GM21786 (cell line): Measurements from ENCODE around the gene SLC22A2.
A peak's percentile ranks its signal among the peaks of the same experiment; 100 is the strongest.
"Not testable (repeated sequence)": the region's sequence is repeated elsewhere in the genome, so short reads cannot be mapped to it uniquely, and the experiment has no call there.

Experiments
- ATAC-seq: cut with Tn5 transposase; IDR thresholded peaks from one replicate; pipeline ENCODE4 v1.9.1; 2021; ENCODE audit not compliant: unreplicated experiment

The SLC22A2 gene

DNA sequence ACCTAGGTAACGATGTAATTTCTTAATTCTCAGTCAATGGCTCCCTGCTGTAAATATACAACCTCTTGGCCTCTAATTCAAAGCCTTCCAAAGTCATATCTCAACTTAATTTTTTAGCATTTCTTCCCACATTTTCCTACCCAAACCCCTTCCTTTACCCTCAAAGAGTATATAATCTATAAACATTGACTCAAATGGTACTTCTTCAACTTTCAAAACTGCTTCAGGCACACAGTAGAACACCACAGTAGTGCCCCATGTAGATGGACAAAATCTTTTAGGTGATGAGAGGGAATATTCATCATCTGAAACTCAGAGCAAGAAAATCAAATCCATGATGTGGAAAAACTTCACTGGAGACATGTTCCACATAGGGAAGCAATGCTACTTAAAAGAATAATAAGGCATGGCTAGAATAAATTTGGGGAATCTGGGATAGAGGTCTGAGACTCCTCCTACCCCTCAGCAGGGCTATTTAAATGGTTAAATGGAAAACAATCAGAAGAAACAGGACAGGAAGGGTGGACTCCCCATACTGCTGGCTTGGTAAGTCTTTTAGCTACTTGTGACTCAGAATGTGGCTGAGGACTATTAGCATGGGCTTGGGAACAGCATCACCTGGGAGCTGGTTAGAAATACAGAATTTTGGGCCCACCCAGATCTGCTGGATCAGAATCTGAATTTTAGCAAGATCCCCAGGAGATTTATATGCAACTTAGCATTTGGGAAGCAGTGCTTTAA is 6.4 kb downstream of the SLC22A2 start:
- ATAC-seq: no peak

DNA sequence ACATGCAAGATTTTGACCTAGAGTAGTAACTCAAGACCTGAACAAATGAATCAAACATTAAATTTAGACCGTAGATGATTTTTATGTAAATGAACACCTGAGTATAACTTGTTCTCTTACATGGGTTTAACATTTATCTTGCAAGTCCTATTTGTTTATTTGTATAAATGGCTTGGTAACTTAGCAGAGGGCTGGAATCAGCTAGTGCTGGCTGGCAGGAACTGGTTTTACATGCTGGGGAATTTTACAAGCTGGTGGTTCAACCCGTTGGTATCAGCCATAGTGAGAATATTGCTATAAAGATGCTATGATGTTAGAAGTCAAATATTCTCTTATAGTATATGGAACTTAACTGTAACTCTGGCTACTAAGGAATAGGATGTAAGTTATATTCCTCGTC is 8.9 kb downstream of the SLC22A2 start:
- ATAC-seq: no peak

DNA sequence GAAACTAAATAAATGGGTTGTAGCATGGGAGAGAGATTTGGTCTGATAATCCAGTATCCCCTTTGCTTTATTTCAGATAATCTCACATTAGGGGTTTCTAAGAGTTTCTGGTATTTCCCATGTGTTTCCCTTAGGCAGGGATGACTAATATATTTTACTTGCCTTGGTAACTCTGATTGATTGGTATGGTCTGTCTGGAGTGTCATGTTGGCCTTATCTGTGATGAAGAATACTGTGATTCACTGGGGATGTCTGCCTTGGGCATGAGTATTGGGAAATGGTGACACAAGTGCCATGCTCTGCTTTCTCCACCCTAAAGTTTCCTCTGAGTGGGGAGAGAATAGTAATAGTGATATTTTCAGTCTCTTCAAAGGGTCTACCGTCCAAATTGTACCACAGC is 10.1 kb downstream of the SLC22A2 start:
- ATAC-seq: no peak

DNA sequence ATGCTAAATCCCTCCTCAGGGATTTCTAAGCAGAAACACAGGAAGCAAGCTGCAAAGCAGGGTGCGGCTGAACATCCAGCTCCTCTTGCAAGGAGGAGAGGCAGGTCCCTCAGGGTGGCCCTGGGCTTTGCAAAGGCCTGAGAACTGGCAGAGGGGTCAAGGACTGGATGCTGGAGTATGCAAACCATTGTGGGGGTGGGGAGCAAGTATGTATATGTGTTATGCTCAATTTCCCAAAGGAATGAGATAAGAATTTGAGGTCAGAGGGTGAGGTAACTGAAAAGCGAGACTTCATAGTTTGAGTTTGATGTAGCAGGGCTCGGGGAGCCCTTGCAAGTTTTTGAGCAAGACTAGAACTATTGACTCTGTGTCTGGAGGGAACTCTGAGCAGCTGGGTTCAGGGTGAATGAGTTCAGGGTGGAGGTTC is 11.2 kb downstream of the SLC22A2 start:
- no peak for ATAC-seq

DNA sequence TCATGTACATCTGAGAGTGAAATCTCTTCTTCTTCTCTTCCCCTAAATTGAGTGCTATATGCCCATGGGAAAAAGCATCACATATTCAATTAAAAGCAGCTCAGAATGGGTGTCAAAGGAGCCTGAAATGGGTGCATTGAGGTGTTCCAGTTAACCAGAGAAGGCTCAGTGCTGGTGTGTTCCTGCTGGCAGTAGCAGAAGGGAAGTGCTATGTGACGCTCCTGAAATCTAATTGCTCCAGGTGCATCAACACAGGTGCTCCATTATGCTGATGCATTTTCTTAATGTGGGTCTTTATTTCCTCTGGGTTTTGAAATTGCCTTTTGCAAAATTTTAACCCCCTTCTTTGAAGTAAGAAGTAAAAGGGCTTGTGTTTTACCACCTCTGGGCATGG is 17.9 kb downstream of the SLC22A2 start:
- no peak for ATAC-seq

DNA sequence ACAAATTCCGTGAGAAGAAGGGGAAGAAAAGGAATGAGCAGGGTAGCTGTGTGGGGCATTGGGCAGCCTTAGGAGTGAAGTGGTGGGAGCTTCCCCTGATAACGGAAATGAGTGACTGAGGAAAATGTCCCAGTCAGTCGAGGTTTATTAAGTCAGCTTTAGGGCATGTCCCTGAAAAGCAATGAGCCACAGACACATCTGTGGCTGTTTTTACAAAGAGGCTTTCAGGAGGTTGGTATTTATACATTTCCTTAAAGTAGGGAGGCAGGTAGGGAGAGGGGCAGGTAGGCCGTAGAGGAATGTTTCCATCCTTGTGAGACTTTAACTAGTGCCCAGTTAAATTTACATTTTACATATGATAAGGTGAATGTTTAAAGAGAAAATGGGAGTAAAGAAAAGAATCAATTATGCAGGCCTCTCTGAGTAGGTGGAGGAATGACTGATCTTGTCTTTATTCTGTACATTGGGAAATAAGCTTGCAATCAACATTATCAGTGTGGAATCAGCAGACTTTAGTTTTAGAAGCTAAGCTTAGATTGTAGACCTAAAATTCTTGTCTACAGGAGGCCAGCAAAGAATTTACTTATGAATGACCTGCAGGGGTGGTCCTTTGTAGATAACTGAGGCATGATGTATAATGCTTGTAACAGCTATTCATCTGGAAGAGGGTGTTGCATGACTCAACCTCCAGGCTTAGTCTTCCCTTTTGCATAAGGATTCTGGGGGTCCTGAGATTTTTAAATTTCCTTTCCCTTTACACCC is 18.5 kb downstream of the SLC22A2 start:
- ATAC-seq: no peak

DNA sequence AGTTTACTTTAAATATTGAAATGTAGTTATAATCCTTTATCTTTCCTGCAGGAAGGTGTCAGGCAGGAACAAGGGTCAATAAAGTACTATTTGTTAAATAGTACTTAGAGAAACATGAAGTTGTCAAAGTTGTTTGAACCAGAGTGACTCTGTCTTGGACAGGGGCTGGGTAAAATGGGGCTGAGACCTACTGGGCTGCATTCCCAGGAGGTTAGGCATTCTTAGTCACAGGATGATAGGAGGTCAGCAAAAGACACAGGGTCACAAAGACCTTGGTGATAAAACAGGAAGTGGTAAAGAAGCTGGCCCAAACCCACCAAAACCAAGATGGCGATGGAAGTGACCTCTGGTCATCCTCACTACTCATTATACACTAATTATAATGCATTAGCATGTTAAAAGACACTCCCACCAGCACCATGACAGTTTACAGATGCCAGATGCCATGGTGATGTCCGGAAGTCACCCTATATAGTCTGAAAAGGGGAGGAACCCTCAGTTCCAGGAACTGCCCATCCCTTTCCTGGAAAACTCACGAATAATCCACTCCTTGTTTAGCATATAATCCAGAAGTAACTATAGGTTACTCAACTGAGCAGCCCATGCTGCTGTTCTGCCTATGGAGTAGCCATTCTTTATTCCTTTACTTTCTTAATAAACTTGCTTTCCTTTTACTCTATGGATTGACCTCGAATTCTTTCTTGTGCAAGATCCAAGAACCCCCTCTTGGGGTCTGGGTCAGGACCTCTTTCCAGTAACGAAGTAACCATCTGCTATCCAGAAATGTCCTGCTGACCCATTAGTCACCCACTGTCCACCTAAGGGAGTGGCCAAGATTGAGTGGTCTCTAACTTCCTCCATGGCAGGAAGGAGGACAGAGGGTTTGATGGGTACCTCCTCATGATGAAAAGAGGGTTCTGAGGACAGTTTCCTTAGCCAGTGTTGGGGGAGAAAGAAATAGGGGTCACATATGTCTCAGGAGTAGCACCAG is 19.6 kb downstream of the SLC22A2 start:
- no peak for ATAC-seq

DNA sequence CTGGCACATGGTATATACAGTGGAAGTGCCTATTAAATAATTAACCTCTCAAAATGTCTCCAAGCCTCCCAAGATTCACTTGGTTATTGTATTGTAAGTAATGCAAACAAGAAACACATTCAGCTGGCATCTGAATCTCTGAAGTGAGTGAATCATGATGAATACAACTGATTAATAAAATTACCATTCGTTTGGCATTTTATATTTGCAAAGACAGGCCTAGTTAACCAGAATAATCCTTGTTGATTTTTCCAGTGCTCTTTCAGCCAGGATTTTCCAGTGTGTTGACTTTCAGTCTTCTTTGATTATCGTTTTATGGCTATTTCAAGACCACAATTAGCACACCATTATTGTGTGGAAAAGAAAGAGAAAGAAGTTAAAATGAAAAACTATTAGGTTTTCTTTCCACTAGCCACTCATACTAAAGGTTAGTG is 20.3 kb downstream of the SLC22A2 start:
- ATAC-seq: no peak

DNA sequence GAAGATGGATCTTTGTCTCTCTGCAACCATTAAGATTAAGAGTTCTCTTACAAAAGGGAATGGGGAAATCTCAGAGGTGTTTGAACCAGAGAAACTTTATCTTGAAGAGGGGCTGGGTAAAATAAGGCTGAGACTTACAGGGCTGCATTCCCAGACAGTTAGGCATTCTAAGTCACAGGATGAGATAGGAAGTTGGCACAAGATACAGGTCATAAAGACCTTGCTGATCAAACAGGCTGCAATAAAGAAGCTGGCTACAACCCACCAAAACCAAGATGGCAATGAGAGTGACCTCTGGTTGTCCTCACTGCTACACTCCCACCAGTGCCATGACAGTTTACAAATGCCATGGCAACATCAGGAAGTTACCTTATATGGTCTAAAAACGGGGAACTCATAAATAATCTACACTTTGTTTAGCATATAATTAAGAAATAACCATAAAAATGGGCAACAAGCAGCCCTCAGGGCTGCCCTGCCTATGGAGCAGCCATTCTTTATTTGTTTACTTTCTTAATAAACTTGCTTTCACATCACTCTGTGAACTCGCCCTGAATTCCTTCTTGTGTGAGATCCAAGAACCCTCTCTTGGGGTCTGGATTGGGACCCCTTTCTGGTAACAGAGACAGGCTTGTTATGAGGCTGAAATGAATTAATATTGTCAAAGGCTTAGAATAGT is 20.9 kb downstream of the SLC22A2 start:
- ATAC-seq: not testable (repeated sequence)

DNA sequence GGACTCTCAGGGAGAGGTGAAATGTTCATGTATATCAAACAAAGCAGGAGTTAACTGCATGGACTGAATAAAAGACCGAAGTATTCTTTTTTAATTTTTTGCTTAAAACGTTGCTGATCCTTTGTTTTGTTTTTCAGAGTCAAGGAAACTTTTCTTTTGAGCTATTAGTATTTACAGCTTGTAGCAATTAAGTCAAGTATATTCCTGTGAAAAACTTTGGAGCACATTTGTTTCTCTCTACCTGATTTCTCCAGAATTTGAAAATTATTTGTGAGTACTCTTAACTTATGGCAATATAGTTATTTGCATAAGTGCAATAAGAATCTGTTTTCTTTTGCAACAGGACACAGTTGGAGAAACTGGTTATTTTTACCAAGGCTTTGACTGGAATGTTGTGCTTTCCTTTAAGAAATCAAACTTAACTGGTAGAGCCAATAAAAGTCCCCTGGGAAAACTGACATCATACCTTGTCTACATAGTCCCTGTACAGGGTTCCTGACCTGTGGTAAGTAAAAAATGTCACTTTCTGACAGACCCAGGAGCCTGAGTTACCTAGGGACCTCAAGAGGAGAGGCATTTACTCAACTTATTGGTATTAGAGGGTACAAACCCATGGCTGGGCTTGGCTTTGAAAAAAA is 22.3 kb downstream of the SLC22A2 start:
- ATAC-seq: not testable (repeated sequence)

DNA sequence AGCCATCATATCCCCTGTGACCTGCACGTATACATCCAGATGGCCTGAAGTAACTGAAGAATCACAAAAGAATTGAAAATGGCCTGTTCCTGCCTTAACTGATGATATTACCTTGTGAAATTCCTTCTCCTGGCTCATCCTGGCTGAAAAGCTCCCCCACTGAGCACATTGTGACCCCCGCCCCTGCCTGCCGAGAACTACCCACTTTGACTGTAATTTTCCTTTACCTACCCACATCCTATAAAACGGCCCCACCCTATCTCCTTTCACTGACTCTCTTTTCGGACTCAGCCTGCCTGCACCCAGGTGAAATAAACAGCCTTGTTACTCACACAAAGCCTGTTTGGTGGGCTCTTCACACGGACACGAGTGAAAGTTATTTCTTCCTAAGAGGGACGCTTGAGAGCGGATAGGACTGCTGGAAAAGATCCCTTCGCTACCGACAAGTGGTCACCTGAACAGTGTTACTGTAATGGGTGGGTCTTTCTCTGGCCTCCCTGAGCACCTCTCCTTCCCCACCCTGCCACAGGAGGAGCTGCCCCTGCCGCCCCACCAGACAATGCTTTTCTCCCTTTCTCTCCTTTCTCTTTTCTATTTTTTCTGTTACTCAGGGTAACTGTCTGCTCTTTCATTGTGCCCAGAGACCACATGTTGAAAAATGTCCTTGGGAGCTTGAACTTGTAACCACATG is 24.5 kb downstream of the SLC22A2 start:
- not testable (repeated sequence) for ATAC-seq

DNA sequence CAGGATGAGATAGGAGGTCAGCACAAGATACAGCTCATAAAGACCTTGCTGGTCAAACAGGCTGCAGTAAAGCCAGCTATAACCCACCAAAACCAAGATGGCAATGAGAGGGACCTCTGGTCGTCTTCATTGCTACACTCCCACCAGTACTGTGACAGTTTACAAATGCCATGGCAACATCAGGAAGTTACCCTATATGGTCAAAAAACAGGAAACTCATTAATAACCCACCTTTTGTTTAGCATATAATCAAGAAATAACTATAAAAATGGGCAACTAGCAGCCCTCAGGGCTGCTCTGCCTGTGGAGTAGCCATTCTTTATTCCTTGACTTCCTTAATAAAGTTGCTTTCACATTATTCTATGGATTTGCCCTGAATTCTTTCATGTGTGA is 30.9 kb downstream of the SLC22A2 start:
- no peak for ATAC-seq

DNA sequence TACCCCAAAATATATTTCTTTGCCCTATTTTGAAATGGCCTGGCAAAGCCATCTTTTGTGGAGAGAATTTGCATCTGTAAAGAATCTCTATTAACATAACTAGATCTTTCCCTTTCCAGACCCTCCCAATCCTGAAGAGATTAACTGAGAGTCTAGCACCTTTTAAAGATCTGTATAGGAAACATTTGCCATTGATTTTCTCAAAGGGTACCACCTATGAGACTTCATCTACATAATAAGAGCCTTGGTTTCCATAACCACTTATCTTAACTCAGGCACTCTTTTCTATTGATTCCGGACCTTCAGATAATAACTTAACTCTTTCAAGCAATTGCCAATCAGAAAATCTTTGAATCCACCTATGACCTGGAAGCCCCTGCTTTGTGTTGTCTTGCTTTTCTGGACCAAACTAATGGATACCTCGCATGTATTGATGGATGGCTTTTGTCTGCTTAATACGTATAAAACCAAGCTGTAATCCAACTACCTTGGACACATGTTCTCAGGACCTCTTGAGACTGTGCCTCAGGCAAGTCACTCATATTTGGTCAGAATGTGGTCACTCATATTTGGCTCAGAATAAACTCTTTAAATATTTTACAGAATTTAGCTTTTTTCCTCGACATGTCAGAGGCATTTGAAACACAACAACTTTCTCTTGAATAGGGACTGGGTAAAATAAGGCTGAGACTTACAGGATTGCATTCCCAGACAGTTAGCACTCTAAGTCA is 31.4 kb downstream of the SLC22A2 start:
- no peak for ATAC-seq

DNA sequence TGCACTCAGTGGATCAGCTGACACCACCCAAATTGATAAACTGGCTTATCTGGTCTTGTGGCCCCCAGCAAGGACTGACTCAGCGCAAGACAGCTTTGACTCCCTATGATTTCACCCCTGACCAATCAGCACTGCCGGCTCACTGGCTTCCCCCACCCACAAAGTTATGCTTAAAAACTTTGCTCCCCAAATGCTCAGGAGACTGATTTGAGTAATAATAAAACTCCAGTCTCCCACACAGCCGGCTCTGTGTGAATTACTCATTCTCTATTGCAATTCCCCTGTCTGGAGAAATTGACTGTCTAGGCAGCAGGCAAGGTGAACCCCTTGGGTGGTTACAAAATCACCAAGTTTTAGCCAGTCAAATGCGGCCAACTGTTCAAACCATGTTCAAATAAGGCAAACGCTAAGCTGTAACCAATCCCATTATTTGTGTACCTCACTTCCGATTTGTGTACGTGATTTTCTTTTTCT is 32.5 kb downstream of the SLC22A2 start:
- ATAC-seq: no peak

DNA sequence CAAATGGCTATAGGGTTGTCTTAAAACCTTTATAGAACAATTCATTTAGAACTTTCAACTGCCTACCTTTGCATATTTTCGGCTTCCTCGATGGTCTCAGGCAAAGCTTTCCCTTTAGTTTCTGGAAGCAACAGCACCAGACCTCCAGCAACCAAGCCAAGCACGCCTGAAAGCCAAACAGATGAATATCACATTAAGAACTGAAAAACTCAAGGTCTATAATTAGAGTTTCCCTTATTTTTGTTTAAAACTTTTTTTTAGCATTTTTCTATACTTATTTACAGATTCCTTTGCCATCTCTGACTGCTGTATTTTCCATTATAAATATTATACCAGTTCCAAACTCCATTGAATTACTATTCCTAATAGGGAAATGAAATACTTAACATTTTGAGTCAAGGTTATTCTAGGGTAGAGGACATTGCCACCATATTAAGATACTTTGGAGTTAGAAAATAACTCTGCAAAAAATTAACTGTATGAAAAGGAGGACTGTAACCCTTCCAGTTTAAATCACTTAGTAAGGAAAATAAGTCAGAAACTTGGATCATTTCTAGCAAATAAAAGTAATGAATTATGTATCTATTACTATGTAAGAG is 33.9 kb downstream of the SLC22A2 start:
- no peak for ATAC-seq

DNA sequence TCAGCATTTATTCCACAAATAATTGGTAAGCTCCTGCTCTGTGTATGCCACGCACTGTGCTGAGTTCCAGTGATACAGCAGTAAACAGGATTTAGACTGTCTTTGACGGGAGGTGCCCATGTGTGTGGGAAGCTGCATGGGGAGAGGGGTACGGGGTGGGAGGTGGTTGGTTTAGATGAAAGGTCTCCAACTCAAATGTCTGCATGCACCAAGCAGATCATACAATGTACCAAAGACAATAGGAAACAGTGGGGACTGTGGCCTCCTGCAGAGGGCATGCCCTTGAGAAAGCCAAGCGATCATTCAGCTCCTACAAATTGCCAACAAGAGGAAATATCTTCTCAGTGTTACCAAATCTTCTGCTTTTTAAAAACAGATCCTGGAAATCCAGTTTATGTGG is 36.1 kb downstream of the SLC22A2 start:
- ATAC-seq: no peak

DNA sequence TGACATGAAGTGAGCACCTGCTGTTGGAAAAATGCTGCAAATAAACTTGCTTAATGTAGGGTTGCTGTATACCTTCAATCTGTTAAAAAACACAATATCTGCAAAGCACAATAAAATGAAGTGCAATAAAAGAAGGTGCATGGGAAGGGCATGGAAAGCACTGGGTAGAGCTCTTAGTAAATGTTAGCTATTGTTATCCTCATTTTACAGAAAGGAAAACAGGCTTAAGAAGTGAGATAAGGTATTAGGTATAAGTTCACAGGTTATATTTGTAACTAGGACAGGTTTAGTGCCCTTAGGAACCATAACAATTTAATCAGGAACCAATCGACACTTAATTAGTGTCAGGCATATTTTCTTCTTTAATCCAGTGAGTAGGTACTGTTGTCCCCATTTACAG is 36.7 kb downstream of the SLC22A2 start:
- ATAC-seq: no peak

DNA sequence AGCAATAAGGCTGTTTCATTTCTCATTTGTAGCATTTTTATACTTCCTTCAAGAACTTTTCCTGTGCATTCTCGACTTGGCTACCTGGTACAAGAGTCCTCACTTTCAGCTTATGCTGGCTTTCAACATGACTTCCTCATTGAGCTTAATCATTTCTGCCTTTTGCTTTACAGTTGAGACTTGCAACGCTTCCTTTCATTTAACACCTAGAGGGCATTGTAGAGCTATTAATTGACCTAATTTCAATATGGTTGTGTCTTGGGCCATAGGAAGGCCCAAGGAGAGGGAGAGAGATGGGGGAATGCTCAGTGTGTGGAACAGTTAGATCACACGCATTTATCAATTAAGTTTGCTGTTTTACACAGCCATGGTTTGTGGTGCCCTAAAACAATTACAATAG is 37.2 kb downstream of the SLC22A2 start:
- peak; percentile 73 for ATAC-seq
